Measurements from ENCODE around the gene CDK3.

DNA sequence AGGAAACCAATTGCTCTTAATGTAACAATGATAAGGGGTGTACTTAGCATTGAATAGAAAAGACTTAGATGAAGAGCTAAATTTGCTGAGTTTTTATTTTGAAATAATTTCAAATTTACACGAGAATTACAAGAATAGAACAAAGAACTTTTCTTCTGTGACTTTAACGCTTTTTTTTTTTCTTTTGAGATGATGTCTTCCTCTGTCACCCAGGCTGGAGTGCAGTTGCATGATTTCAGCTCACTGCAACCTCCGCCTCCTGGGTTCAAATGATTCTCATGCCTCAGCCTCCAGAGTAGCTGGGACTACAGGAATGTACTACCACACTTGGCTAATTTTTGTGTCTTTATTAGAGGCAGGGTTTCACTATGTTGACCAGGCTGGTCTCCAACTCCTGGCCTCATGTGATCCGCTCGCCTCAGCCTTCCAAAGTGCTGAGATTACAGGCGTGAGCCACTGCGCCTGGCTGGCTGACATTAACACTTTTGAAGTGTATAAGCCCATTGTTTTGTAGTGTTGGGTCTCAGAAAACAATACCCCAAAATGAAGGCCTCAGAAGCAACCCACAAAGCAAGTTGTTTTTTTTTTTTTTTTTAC, 19.5 kb upstream of the CDK3 start:
- TF ChIP-seq POLR2AphosphoS5 (IDR thresholded peaks at IDR 0.05; ENCODE audit: low read depth, low read length) (no peak), TAF1 (IDR thresholded peaks at IDR 0.05; ENCODE audit: borderline replicate concordance, insufficient read depth, low read length) (no peak), SIN3A (IDR thresholded peaks at IDR 0.05; ENCODE audit: borderline replicate concordance, insufficient read depth, low read length) (no peak), FOXP2 (optimal IDR thresholded peaks at IDR 0.05; ENCODE audit: borderline replicate concordance, extremely low read depth, extremely low read length, insufficient read depth) (no peak)
- TF ChIP-seq, protein P1, sequence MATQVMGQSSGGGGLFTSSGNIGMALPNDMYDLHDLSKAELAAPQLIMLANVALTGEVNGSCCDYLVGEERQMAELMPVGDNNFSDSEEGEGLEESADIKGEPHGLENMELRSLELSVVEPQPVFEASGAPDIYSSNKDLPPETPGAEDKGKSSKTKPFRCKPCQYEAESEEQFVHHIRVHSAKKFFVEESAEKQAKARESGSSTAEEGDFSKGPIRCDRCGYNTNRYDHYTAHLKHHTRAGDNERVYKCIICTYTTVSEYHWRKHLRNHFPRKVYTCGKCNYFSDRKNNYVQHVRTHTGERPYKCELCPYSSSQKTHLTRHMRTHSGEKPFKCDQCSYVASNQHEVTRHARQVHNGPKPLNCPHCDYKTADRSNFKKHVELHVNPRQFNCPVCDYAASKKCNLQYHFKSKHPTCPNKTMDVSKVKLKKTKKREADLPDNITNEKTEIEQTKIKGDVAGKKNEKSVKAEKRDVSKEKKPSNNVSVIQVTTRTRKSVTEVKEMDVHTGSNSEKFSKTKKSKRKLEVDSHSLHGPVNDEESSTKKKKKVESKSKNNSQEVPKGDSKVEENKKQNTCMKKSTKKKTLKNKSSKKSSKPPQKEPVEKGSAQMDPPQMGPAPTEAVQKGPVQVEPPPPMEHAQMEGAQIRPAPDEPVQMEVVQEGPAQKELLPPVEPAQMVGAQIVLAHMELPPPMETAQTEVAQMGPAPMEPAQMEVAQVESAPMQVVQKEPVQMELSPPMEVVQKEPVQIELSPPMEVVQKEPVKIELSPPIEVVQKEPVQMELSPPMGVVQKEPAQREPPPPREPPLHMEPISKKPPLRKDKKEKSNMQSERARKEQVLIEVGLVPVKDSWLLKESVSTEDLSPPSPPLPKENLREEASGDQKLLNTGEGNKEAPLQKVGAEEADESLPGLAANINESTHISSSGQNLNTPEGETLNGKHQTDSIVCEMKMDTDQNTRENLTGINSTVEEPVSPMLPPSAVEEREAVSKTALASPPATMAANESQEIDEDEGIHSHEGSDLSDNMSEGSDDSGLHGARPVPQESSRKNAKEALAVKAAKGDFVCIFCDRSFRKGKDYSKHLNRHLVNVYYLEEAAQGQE (IDR thresholded peaks at IDR 0.05; ENCODE audit: insufficient read depth in 1 of 2, low read depth in 2 of 2, low read length in 2 of 2) = no peak

Measured in PFSK-1 (cell line).